Adrenal gland (tissue), 12 donors: ENCODE results near the gene MLST8. TPM values are rescaled to one million over a fixed set of nuclear protein-coding genes. Genes with fewer than 3 reads are reported as not detected.
"Not testable (repeated sequence)": the region's sequence is repeated elsewhere in the genome, so short reads cannot be mapped to it uniquely, and the experiment has no call there.

Source experiments
- DNase-seq, 7 donors: peaks; one replicate each; pipeline ENCODE4 v3.0.0-alpha.2; 2019 to 2020
- H3K27ac ChIP-seq, 5 donors: fragments of 200-600 bp; sonication (generic) in 4 of 5; 1 replicate in 3 of 5; 2 replicates in 2 of 5; pipeline versions ENCODE4 v1.5.1 to v1.8.0; 2016 to 2020; ENCODE audit warnings: mild to moderate bottlenecking in 1 of 5
- H3K27me3 ChIP-seq: fragments of 200-600 bp; 2 replicates; pipeline ENCODE4 v1.8.0; 2021
- H3K36me3 ChIP-seq, 2 donors: fragments of 200-600 bp; replicated peaks in 1 of 2; 1 replicate in 1 of 2; 2 replicates in 1 of 2; pipeline versions ENCODE4 v1.5.1 to v1.8.0; 2018 to 2022
- H3K4me1 ChIP-seq, 2 donors: fragments of 200-600 bp; replicated peaks in 1 of 2; 1 replicate in 1 of 2; 2 replicates in 1 of 2; pipeline versions ENCODE4 v1.5.1 to v1.8.0; 2018 to 2021
- H3K4me3 ChIP-seq, 4 donors: fragments of 200-600 bp; sonication (generic) in 3 of 4; one replicate each; pipeline ENCODE4 v1.5.1; 2016 to 2018
- H3K9me3 ChIP-seq, 3 donors: fragments of 200-600 bp; sonication (generic) in 1 of 3; replicated peaks in 1 of 3; 1 replicate in 2 of 3; 2 replicates in 1 of 3; pipeline versions ENCODE4 v1.5.1 to v1.8.0; 2016 to 2021
- CTCF ChIP-seq, 6 experiments: fragments of 450-650 bp in 4 of 6; fragments of 200-600 bp in 2 of 6; sonication (generic) in 1 of 6; IDR thresholded peaks; 1 replicate in 5 of 6; 2 replicates in 1 of 6; pipeline versions ENCODE4 v1.5.1 to v1.8.0; 2016 to 2021; ENCODE audit warnings: antibody characterized with exemption in 6 of 6, mild to moderate bottlenecking in 2 of 6, moderate library complexity in 1 of 6
- POLR2A ChIP-seq, 2 donors: fragments of 450-650 bp; IDR thresholded peaks; one replicate each; pipeline ENCODE4 v1.6.1; 2017; ENCODE audit warnings: antibody characterized with exemption in 2 of 2, mild to moderate bottlenecking in 2 of 2, moderate library complexity in 1 of 2
- WGBS, 4 donors: extraction: QIAGEN DNeasy Blood & Tissue Kit in 2 of 4; methylation state at CpG; one replicate each; pipeline versions ENCODE4 v1.1.5 to v1.1.7; 2013 to 2017; 5-methylcytosine and 5-hydroxymethylcytosine counted together
- intact Hi-C, 2 donors: fragments of 100-400 bp; cut with DNase I; formaldehyde crosslinking; loops; one replicate each; pipeline versions ENCODE4 v1.14.1 to v1.15.0; 2022 to 2023
- polyA plus RNA-seq, 3 donors: library from polyadenylated mRNA; stranded (reverse); fragments of 200-250 nt in 2 of 3; fragments of 350-450 nt in 1 of 3; fragmentation: Illumina TruSeq in 1 of 3; extraction: RNeasy Lipid Tissue Mini Kit (QIAGEN cat#74804) in 1 of 3; gene quantifications; one replicate each; pipeline ENCODE4 v1.2.3, GENCODE V29; 2013 to 2014
- total RNA-seq, 9 donors: library from RNA; depleted of rRNA in 4 of 9; stranded (reverse); fragments of >200 nt in 4 of 9; fragments of 120-200 nt in 1 of 9; fragmentation: NEBNext Ultra II Directional in 1 of 9; extraction: Animal tissue kit (Norgen Biotek cat#: 25700) in 1 of 9; gene quantifications; one replicate each; pipeline versions ENCODE4 v1.1.0 to v1.2.4, GENCODE V29; 2013 to 2023
- donor health status: healthy with polysubstance abuse.
- donor health status: Bipolar disorder and iron deficiency.
- donor health status: DM: yes; HTN: yes; CAD: no.
- donor health status: DM: no; HTN: no; CAD: no.
- donor health status: DM: no; HTN: no; CAD: no.
- donor health status: DM: yes; HTN: yes; CAD: no.

MLST8 gene
- total and polyA plus RNA-seq, 12 donors: 21.9 to 116 (median 57.2) TPM

GRCh38 chr16:2238838-2239675 is 33.8 kb downstream of the MLST8 start:
- Histone ChIP-seq H3K36me3 (peaks cover 0 to 39% of the 10 kb centered on the region in 2 donors), H3K27me3 (peaks cover 9% of the 10 kb centered on the region), H3K27ac (peak overlapping the region in 1 of 5 donors; percentile 32), H3K4me1 (peaks cover 12 to 21% of the 10 kb centered on the region in 2 donors), H3K4me3 (no peak overlapping the region), H3K9me3 (no peaks in the 10 kb centered on the region)
- 51 to 63% (median 61%) methylated on average over 7 to 15 of the region's 15 CpGs for WGBS, 4 donors
- TF ChIP-seq CTCF (IDR thresholded peaks at IDR 0.05): no peak
- TF ChIP-seq POLR2A (IDR thresholded peaks at IDR 0.05): no peak
- intact Hi-C loops: no loop called here
- DNase-seq: peak in 5 of 7 donors; percentile 52 to 72 (median 70)

GRCh38 chr16:2240331-2240730 is 35.1 kb downstream of the MLST8 start:
- Histone ChIP-seq H3K4me1 (peaks cover 12 to 21% of the 10 kb centered on the region in 2 donors), H3K36me3 (peaks cover 0 to 38% of the 10 kb centered on the region in 2 donors)
- intact Hi-C loops, DNase-seq, H3K4me3 ChIP-seq, H3K9me3 ChIP-seq, H3K27ac ChIP-seq, H3K27me3 ChIP-seq: not testable (repeated sequence)
- WGBS, 4 donors: 76 to 84% (median 82%) methylated on average over 9 of the region's 9 CpGs

- intact Hi-C loops: no loop called here
- Histone ChIP-seq H3K27ac (no peak overlapping the region), H3K36me3 (peaks cover 0 to 47% of the 10 kb centered on the region in 2 donors), H3K4me1 (peaks cover 0 to 7% of the 10 kb centered on the region in 2 donors), H3K4me3 (no peak overlapping the region), H3K27me3 (no peaks in the 10 kb centered on the region), H3K9me3 (no peaks in the 10 kb centered on the region)
- DNase-seq: no peak
- 73 to 90% (median 79%) methylated on average over 5 to 11 of the region's 11 CpGs for WGBS, 4 donors
- TF ChIP-seq CTCF (IDR thresholded peaks at IDR 0.05) (no peak), POLR2A (IDR thresholded peaks at IDR 0.05) (no peak)
These were observed 37.3 kb downstream of the MLST8 start for GRCh38 chr16:2242598-2242997.

GRCh38 chr16:2243031-2243528 is 37.8 kb downstream of the MLST8 start:
- intact Hi-C loops: no loop called here
- no peaks in the 10 kb centered on the region for H3K27me3 ChIP-seq
- peaks cover 0 to 7% of the 10 kb centered on the region in 2 donors for H3K4me1 ChIP-seq
- no peak for DNase-seq
- H3K9me3 ChIP-seq: no peaks in the 10 kb centered on the region
- no peak for TF ChIP-seq CTCF (IDR thresholded peaks at IDR 0.05)
- no peak for TF ChIP-seq POLR2A (IDR thresholded peaks at IDR 0.05)
- 95 to 100% (median 96%) methylated on average over 5 to 19 of the region's 19 CpGs for WGBS, 4 donors
- no peak overlapping the region for H3K27ac ChIP-seq
- H3K4me3 ChIP-seq: no peak overlapping the region
- peaks cover 0 to 47% of the 10 kb centered on the region in 2 donors for H3K36me3 ChIP-seq
